ENCODE data around the gene AFG1L. TPM values are rescaled to one million over a fixed set of nuclear protein-coding genes. Genes with fewer than 3 reads are reported as not detected.
"Not testable (repeated sequence)": the region's sequence is repeated elsewhere in the genome, so short reads cannot be mapped to it uniquely, and the experiment has no call there.

AFG1L gene
- total RNA-seq, 1 donor: 4.0 TPM

- Histone ChIP-seq H3K4me1 (ENCODE audit: insufficient read depth, low read length) (peaks cover 6% of the 10 kb centered on the region), H3K4me2 (ENCODE audit: insufficient read depth, low read length) (no peak overlapping the region), H4K20me1 (ENCODE audit: insufficient read depth, low read length) (no peaks in the 10 kb centered on the region), H3K27ac (ENCODE audit: low read depth, low read length) (no peak overlapping the region), H2AFZ (ENCODE audit: low read length) (no peak overlapping the region), H3K27me3 (ENCODE audit: insufficient read depth, low read length) (no peaks in the 10 kb centered on the region), H3K36me3 (ENCODE audit: insufficient read depth, low read length) (no peaks in the 10 kb centered on the region), H3K4me3 (ENCODE audit: insufficient read depth, low read length) (no peak overlapping the region), H3K9me3 (ENCODE audit: low read depth, low read length) (no peaks in the 10 kb centered on the region), H3K79me2 (ENCODE audit: insufficient read depth, low read length) (peaks cover 7% of the 10 kb centered on the region)
- no peak for DNase-seq (ENCODE audit: insufficient read length, low spot score, missing footprints)
- no peak for TF ChIP-seq CTCF (IDR thresholded peaks at IDR 0.05; ENCODE audit: extremely low read depth, low read depth, low read length)
Measured at GRCh38 chr6:108291091-108291490, 3.8 kb upstream of the AFG1L start.

- DNase-seq (ENCODE audit: insufficient read length, low spot score, missing footprints); H4K20me1 ChIP-seq (ENCODE audit: insufficient read depth, low read length); H3K27ac ChIP-seq (ENCODE audit: low read depth, low read length); H3K27me3 ChIP-seq (ENCODE audit: insufficient read depth, low read length); H2AFZ ChIP-seq (ENCODE audit: low read length); H3K36me3 ChIP-seq (ENCODE audit: insufficient read depth, low read length); H3K4me1 ChIP-seq (ENCODE audit: insufficient read depth, low read length); H3K4me2 ChIP-seq (ENCODE audit: insufficient read depth, low read length); H3K4me3 ChIP-seq (ENCODE audit: insufficient read depth, low read length); H3K79me2 ChIP-seq (ENCODE audit: insufficient read depth, low read length); H3K9me3 ChIP-seq (ENCODE audit: low read depth, low read length): not testable (repeated sequence)
Measured at GRCh38 chr6:108292561-108292960, 2.3 kb upstream of the AFG1L start.

GRCh38 chr6:108293527-108294296 is 1.1 kb upstream of the AFG1L start:
- no peak for TF ChIP-seq CTCF (IDR thresholded peaks at IDR 0.05; ENCODE audit: extremely low read depth, low read depth, low read length)
- peak overlapping the region; percentile 89 for H3K4me2 ChIP-seq (ENCODE audit: insufficient read depth, low read length)
- no peaks in the 10 kb centered on the region for H3K27me3 ChIP-seq (ENCODE audit: insufficient read depth, low read length)
- H3K79me2 ChIP-seq (ENCODE audit: insufficient read depth, low read length): peaks cover 7% of the 10 kb centered on the region
- peaks cover 6% of the 10 kb centered on the region for H3K4me1 ChIP-seq (ENCODE audit: insufficient read depth, low read length)
- DNase-seq (ENCODE audit: insufficient read length, low spot score, missing footprints): no peak
- peak overlapping the region; percentile 88 for H3K4me3 ChIP-seq (ENCODE audit: insufficient read depth, low read length)
- H4K20me1 ChIP-seq (ENCODE audit: insufficient read depth, low read length): no peaks in the 10 kb centered on the region
- H3K27ac ChIP-seq (ENCODE audit: low read depth, low read length): no peak overlapping the region
- H3K9me3 ChIP-seq (ENCODE audit: low read depth, low read length): no peaks in the 10 kb centered on the region
- H2AFZ ChIP-seq (ENCODE audit: low read length): peak overlapping the region; percentile 99
- H3K36me3 ChIP-seq (ENCODE audit: insufficient read depth, low read length): no peaks in the 10 kb centered on the region

- Histone ChIP-seq H3K4me1 (ENCODE audit: insufficient read depth, low read length) (peaks cover 6% of the 10 kb centered on the region), H3K9me3 (ENCODE audit: low read depth, low read length) (no peaks in the 10 kb centered on the region), H3K79me2 (ENCODE audit: insufficient read depth, low read length) (peaks cover 7% of the 10 kb centered on the region), H4K20me1 (ENCODE audit: insufficient read depth, low read length) (no peaks in the 10 kb centered on the region), H3K4me2 (ENCODE audit: insufficient read depth, low read length) (peak overlapping the region; percentile 89), H3K27ac (ENCODE audit: low read depth, low read length) (peak overlapping the region; percentile 84), H3K27me3 (ENCODE audit: insufficient read depth, low read length) (no peaks in the 10 kb centered on the region), H3K4me3 (ENCODE audit: insufficient read depth, low read length) (peak overlapping the region; percentile 88), H3K36me3 (ENCODE audit: insufficient read depth, low read length) (no peaks in the 10 kb centered on the region), H2AFZ (ENCODE audit: low read length) (peak overlapping the region; percentile 99)
- no peak for TF ChIP-seq CTCF (IDR thresholded peaks at IDR 0.05; ENCODE audit: extremely low read depth, low read depth, low read length)
- DNase-seq (ENCODE audit: insufficient read length, low spot score, missing footprints): no peak
Measured at GRCh38 chr6:108294297-108294726, 542 bp upstream of the AFG1L start.
